HG02798 (cell line): Measurements from ENCODE around the gene KIR3DL1.

Experiments used
- ATAC-seq: cut with Tn5 transposase; IDR thresholded peaks from one replicate; pipeline ENCODE4 v1.9.1; 2021; ENCODE audit warnings: mild to moderate bottlenecking; ENCODE audit not compliant: unreplicated experiment, poor library complexity

Gene KIR3DL1

DNA sequence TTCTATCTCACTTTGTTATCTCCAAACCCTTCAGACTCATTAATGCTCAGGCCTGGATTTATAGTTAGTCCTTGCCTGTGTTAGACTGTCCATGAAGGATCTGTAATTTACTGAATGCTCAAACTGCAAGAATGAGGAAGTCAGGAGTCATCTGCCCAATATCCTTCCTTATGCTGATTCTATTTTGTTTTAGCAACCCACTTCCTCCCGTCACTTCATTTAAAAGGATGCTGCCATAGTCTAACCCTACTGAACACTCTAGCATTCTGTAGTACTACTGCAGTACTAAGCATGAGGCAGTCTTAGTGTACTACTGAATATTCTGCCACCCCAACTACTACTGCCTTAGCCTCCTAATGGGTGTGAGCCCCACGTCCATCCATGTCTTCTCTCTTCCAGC is 59.2 kb downstream of the KIR3DL1 start:
- no peak for ATAC-seq

DNA sequence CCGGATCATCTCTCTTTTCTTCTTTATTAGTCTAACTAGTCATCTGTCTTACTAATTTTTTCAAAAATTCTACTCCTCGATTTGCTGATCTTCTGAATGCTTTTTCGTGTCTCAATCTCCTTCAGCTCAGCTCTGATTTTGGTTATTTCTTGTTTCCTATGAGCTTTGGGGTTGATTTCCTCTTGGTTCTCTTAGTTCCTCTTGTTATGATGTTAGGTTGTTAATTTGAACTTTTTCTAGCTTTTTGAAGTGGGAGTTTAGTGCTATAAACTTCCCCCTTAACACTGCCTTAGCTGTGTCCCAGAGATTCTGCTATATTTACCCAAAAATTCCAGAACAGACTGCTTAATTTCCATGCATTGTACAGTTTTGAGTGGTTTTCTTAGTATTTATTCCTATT is 61.2 kb downstream of the KIR3DL1 start:
- no peak for ATAC-seq
